Kidney (tissue), 14 donors: ENCODE data around the gene MACROD1. TPM values are rescaled to one million over a fixed set of nuclear protein-coding genes. Genes with fewer than 3 reads are reported as not detected.

Source experiments
- DNase-seq, 5 donors: peaks; one replicate each; pipeline ENCODE4 v3.0.0-alpha.2; 2013 to 2020
- FAIRE-seq: peaks from 2 replicates; lab custom pipeline; 2012; peaks lifted over from hg19 to GRCh38; lab: Jason Lieb, UNC
- H3K27ac ChIP-seq, 2 donors: one replicate each; pipeline ENCODE4 v1.7.0; 2013; ENCODE audit warnings: low read depth in 2 of 2, low read length in 2 of 2, inconsistent platforms in 1 of 2
- H3K27me3 ChIP-seq: one replicate; pipeline ENCODE4 v1.7.1; 2013; ENCODE audit warnings: low read length, inconsistent platforms; ENCODE audit not compliant: control insufficient read depth, insufficient read depth
- H3K36me3 ChIP-seq, 3 donors: one replicate each; pipeline versions ENCODE4 v1.7.0 to v1.7.1; 2013; ENCODE audit warnings: low read length in 3 of 3, control low read depth in 1 of 3, inconsistent platforms in 1 of 3; ENCODE audit not compliant: insufficient read depth in 3 of 3, control insufficient read depth in 2 of 3
- H3K4me1 ChIP-seq, 3 donors: one replicate each; pipeline versions ENCODE4 v1.7.0 to v1.7.1; 2013; ENCODE audit warnings: low read length in 3 of 3, inconsistent platforms in 1 of 3, low read depth in 1 of 3; ENCODE audit not compliant: control insufficient read depth in 2 of 3, insufficient read depth in 2 of 3
- H3K4me3 ChIP-seq, 3 donors: one replicate each; pipeline versions ENCODE4 v1.7.0 to v1.8.1; 2013; ENCODE audit warnings: low read length in 3 of 3, control low read depth in 1 of 3, inconsistent platforms in 1 of 3
- H3K9ac ChIP-seq, 3 donors: one replicate each; pipeline versions ENCODE4 v1.7.0 to v1.7.1; 2013; ENCODE audit warnings: low read length in 3 of 3, control low read depth in 1 of 3, inconsistent platforms in 1 of 3
- H3K9me3 ChIP-seq, 3 donors: one replicate each; pipeline versions ENCODE4 v1.7.0 to v1.7.1; 2013; ENCODE audit warnings: low read length in 3 of 3, control low read depth in 1 of 3, inconsistent platforms in 1 of 3; ENCODE audit not compliant: control insufficient read depth in 2 of 3, insufficient read depth in 1 of 3
- CTCF ChIP-seq: IDR thresholded peaks from 3 replicates; pipeline ENCODE4 v1.5.1; 2012; ENCODE audit warnings: mild to moderate bottlenecking, moderate library complexity, borderline replicate concordance; ENCODE audit not compliant: insufficient read depth; ENCODE audit errors: extremely low read depth
- intact Hi-C: fragments of 100-400 bp; cut with DNase I; formaldehyde crosslinking; loops from one replicate; pipeline ENCODE4 v1.11.1; 2022
- polyA plus RNA-seq: library from polyadenylated mRNA; stranded (reverse); fragments of 350-450 nt; fragmentation: Illumina TruSeq; extraction: RNeasy Lipid Tissue Mini Kit (QIAGEN cat#74804); gene quantifications from one replicate; pipeline ENCODE4 v1.2.3, GENCODE V29; 2014; ENCODE audit warnings: low read depth, low replicate concordance; ENCODE audit not compliant: insufficient read depth
- total RNA-seq: library from RNA; stranded (reverse); fragmentation: NEBNext Ultra II Directional; extraction: Animal tissue kit (Norgen Biotek cat#: 25700); gene quantifications from one replicate; pipeline ENCODE4 v1.2.1, GENCODE V29; 2021
- donor health status: control.
- donor health status: control.
- donor health status: control.
- donor health status: control.
- donor health status: control.
- donor health status: DM: yes; HTN: yes; CAD: no.
- donor health status: Normal renal cell carcinoma (clear cell type).

The MACROD1 gene
- total and polyA plus RNA-seq, 2 donors from 2014 or later: 27.8 to 176 TPM

DNA sequence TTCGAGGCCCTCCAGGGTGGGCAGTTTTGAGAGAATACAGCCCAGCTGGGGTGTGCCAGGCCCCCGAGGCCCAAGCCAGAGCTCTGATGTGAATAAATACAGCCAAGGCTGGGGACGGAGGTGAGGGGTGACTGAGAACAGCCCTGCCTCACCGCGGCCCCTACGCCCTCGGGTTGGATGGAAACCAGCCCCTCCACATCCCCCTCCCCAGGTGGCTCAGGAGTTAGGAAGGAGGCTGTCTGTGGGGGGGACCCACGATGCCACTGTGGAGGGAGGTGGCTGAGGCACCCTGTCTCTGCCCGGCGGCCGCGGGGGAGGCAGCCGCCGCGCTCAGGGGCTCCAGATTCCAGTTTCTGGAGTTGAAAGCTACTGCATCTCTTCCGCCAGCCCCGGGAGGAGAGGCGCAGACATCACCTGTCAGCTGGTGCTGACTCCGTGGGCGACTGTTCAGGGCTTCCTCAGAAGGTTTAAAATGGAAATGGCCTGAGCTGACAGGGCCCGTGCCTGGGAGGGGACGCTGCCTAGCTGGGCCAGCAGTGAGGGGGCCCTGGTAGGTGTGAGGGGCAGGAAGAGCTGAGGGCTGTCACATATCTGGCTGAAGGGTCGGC is 128.8 kb downstream of the MACROD1 start:
- Histone ChIP-seq H3K9ac (no peak overlapping the region), H3K36me3 (no peaks in the 10 kb centered on the region), H3K9me3 (no peaks in the 10 kb centered on the region), H3K4me1 (peaks cover 0 to 10% (median 0%) of the 10 kb centered on the region in 3 donors), H3K4me3 (peak overlapping the region in 1 of 3 donors; percentile 43), H3K27me3 (no peaks in the 10 kb centered on the region), H3K27ac (peak overlapping the region; percentile 37 to 51)
- no peak for TF ChIP-seq CTCF
- DNase-seq (no peak), FAIRE-seq (no peak)
- intact Hi-C loops: no loop called here

- Histone ChIP-seq H3K9me3 (no peaks in the 10 kb centered on the region), H3K4me1 (peaks cover 0 to 12% (median 0%) of the 10 kb centered on the region in 3 donors), H3K27me3 (no peaks in the 10 kb centered on the region), H3K27ac (peak overlapping the region; percentile 37 to 51), H3K4me3 (peak overlapping the region in 1 of 3 donors; percentile 43), H3K9ac (no peak overlapping the region), H3K36me3 (no peaks in the 10 kb centered on the region)
- peak in 4 of 5 donors; percentile 57 to 78 (median 70) for DNase-seq
- no peak for FAIRE-seq
- intact Hi-C loops: no loop called here
- no peak for TF ChIP-seq CTCF
Observed at GRCh38 chr11:64036087-64037026, 129.6 kb downstream of the MACROD1 start.

DNA sequence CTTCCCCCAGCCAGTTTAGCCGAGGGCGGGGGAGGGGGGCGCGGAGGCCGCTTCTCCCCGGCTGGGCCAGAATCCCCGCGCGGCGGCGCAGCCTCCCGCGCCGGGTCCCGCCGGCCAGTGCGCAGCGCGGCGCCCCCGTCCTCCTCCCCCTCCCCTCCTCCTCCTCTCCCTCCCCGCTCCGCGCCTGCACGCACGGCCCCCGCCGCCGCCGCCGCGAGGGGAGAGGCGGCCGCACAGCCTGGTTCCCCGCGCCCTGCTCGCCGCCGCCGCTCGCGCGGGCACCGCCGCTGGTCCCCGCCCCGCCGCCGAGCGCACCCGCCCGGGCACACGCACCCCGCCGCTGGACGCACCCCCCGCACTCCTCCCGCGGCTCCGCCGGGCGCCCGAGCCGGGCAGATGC is 130.3 kb downstream of the MACROD1 start, which contains the start of gene FLRT1:
FLRT1 (plus strand) TSS at position 356 of the 400 bp plus-strand sequence. CDS start 80,337 bp downstream, outside the sequence.
- peak within 1 kb of the TSS in 2 of 3 donors; percentile 16 to 43 for H3K4me3 ChIP-seq
- no peaks in the 10 kb centered on the region for H3K27me3 ChIP-seq
- H3K36me3 ChIP-seq: no peaks in the 10 kb centered on the region
- DNase-seq (peak in 1 of 5 donors; percentile 58), FAIRE-seq (no peak)
- H3K4me1 ChIP-seq: peaks cover 0 to 12% (median 0%) of the 10 kb centered on the region in 3 donors
- H3K9me3 ChIP-seq: no peaks in the 10 kb centered on the region
- peak within 1 kb of the TSS; percentile 37 to 51 for H3K27ac ChIP-seq
- intact Hi-C loops: no loop called here
- no peak within 1 kb of the TSS for H3K9ac ChIP-seq
- no peak for TF ChIP-seq CTCF
